GM18499 (cell line): ENCODE results near the gene MCM3AP.
"Not testable (repeated sequence)": the region's sequence is repeated elsewhere in the genome, so short reads cannot be mapped to it uniquely, and the experiment has no call there.

Experiments
- ATAC-seq: cut with Tn5 transposase; IDR thresholded peaks from one replicate; pipeline ENCODE4 v1.9.1; 2021; ENCODE audit warnings: moderate number of reproducible peaks; ENCODE audit not compliant: insufficient read depth, unreplicated experiment

Gene MCM3AP

GRCh38 chr21:46246345-46246744 lies 39.1 kb downstream of the MCM3AP start:
- ATAC-seq: no peak

GRCh38 chr21:46245213-46245915 lies 40.0 kb downstream of the MCM3AP start:
- no peak for ATAC-seq

DNA sequence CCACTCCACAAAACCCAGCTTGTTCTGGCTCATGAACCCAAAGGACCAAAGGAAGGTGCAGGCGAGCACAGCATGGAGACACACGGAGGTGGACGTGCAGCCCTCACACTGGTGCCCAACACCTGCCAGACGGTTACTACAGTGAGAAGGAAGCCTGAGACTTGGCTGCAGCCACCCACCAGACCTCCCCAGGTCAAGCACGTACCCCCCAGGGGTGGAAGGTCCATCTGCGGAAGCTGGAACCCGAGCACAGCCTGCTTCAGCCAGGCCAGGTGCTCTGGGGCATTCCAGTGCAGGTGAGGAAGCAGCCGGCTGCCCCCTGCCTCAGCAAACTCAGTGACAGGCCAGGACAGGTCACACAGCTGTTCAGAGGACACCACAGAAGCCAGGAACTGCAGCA lies 40.8 kb downstream of the MCM3AP start:
- ATAC-seq: no peak

GRCh38 chr21:46243960-46244361 lies 41.5 kb downstream of the MCM3AP start:
- ATAC-seq: no peak

DNA sequence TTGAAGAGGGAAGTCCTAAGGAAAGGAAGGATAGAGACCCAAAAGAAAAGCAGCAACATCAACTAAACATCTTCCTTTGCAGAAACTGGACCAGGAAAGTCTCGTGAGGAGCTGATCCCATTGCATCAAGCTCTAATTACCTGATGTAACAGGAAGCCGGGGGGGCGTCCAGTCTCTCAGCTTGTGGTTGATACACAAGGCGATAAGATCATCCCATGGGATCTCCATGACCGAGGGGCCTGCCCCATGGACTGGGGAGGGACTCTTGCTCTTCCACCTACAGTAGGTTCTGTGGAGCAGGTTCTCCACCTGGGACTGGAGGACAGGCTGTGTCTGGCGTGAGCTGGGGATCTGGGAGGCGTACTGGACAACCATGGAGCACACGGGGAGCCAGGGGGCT lies 42.1 kb downstream of the MCM3AP start:
- ATAC-seq: no peak

DNA sequence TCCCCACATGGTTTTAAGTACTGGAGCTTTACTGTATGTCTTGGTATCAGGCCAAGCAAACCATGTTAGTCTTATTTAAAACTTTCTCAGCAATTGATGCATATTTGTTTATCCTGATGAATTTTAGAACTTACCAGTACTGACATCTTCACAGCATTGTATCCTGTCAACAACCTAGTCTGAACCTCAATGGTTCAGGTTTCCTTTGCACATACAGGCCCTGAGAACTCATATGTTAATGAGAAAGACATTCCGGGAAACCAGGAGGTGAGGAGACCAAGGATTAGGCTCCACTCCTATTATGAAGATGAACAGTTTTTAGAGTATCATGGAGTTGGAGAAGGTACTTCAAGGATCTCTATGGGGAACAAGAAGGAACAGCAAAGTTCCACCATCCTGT lies 43.8 kb downstream of the MCM3AP start:
- not testable (repeated sequence) for ATAC-seq

DNA sequence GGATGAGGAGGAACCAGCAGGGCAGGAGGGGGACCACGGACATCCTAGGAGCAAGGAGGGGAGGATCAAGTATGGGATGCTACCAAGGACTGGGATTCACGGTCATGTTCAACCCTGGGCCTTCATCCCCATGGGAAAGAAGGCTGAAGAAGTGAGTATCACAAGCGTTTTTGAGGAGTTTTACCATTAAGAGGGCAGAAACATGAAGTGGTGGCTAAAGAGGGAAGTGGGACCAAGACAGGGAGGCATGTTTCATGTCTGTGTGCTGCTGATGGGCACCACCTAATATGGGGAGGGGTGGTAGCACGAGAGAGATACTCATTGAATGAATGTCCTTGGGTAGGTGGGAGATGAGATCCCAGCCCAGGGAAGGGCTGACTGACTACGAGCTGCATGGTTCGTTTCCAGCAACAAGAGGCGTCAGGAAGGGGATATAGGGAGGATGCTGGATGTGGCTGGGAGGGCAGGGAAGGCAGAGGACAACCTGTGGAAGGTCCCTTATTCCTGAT lies 45.5 kb downstream of the MCM3AP start:
- no peak for ATAC-seq

- no peak for ATAC-seq
These were observed 47.9 kb downstream of the MCM3AP start for GRCh38 chr21:46237474-46237873.

DNA sequence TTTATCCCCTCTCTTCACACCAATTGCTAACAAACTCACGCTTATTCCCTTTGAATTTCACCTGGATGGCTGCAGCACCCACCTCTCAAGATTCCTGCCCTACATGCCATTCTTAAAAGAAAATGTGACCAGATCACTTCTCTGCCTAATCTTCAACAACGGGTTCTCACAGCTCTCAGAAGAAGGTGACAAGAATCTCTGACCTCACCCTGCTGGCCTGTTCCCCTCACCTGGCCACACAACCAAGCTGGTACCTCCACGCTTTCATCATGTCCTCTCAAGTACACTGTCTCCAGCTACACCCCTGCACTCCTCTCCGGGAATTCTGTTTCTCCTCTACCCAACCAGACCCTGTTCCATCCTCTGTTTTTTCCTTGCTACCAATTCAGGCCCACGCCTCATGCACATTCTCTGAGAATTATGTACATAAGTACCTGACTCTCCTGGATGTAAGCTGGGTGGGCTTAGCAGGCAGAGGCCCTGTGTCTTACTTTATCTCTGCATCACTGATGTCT lies 50.9 kb downstream of the MCM3AP start:
- ATAC-seq: no peak

DNA sequence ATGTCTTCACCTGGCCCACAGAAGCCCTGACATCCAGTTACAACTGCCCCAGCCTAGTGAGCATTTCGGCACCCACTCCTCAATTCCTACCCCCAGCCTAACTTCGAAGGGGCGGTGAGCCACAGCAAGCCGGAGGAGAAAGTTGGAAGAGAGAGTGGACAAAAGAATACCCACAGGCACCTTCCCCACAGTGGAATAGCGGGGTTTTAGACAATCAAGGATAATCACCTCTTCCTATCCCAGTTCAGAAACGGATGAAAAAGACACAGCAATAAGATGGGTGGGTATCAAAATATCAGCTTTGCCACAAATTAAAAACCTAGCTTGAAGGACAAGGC lies 55.5 kb downstream of the MCM3AP start:
- ATAC-seq: no peak

DNA sequence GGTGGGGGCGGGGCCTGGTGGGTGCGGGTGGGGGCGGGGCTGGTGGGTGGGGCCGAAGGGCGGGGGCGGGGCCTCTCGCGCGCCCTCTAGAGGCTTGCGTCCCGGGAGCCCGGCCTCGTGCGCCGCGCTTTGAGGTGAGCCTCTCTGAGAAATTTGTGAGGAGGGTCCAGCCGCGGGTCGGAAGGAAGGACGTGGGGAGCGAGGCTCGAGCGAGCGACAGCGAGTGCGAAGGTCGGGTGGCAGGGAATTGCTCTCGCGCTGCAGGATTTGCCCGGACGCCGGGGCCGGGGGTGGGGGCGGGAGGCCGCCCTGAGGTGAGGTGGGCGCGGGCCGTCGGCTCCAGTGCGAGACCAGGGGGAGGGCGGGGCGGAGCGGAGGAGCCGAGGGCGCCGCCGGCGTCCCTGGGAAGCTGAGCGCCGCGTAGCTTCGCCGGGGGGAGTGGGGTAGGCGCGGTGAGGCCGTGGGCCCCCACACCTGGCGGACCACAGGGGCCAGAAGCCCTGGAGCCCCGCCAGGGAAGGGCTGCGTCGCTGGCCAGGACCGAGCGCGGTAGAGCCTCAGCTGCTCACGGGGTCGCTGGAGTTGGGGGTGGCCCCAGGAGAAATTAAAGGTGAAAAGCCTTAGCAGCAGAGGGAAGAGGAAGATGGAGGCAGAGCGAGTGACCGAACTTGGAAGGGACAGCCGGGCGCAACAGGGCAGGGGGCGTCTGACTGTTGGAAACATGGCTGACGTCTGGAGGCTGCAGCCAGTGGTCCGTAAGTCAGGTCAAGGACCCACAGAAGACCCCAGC lies 56.1 kb downstream of the MCM3AP start:
- ATAC-seq: no peak

DNA sequence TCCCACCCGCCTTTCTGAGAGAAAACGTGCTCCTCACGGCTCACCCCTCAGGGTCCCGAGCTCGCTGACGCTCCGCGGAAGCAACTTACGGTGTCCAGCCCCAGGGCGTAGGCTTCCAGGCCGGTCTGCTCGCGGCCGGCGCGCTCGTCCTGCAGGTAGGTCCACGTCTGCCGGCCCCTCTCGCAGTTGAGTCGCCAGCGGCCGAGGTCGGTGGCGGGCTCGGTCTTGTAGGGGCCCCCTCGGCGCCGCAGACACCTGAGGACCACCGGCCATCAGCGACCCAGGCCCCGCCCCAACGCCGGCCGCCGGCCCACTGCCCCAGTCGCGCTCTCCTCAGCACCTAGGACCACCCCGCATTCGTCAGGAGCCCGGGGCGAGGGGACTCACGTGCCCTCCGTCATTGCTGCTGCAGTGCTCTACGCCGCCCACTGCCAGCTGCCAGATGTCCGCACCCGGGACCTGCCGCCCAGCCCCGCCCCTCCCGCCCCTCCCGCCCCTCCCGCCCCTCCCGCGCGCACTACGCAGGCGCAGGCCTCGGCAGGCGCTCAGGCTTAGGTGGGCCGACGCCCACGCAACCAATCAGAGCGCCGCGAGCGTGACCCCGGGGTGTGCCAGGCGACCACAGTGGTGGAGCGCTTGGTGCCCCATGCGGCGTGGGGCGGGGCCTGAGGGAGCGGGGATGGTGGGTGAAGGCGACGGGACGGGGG lies 56.9 kb downstream of the MCM3AP start, which contains the start of gene LSS:
TSS of gene LSS (minus strand) at position 430 of the 707 bp plus-strand sequence. CDS start at position 401, 29 bp downstream.
- ATAC-seq: no peak

DNA sequence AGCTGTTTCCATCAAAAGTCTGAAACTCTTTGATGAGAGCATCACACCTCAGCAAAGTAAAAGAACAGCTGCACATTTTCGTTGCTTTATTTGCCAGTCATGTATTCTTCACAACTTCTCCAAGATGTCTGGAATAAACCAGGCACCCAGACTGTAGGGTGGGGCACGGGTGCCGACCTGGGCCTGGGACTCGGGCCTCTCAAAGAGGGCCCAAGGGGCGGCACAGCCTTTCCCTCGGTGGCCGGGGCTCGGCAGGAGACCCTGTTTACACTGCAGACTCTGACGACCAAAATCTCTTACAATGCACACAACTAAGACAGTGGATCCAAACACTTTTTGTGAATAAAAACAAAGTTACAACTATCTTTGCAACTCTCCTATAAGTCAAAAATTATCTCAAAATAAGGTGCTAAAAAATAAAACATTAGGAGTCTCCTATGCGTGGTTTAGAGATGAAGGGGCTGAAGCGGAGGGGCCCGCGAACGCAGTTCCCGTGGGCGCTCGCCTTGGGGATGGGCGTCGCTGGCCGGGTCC lies 57.5 kb downstream of the MCM3AP start:
- ATAC-seq: no peak

DNA sequence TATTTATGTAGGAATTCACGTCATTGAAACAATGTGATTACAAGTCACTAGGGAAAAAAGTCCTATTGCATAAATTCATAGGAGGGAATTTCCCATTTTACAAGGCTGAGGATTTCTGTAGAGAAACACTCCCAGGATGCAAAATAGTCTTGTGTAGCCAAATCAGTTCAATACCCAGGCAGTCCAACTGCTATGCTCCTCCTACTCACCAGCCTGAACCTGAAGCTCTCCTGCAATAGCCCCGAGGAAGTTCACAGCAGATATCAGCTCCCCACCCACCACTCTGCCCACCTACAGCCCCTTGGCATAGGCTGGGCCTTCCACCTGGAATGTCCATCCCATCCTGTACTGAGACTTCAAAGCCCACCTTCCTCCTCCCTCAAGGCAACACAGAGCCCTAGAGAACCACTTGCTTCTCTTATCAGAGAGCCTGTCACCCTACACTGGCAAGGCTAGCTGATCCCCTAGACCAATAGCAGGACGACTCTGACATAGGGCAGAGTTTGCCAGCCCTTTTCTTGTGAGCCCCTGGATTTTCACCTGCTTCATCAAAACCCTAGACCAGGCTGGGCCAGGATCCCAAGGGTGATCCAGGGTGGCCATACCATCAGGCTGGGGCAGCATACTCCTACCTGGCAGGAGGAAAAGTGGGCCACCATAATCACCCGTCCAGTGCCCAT lies 58.4 kb downstream of the MCM3AP start:
- ATAC-seq: no peak

GRCh38 chr21:46226146-46226545 lies 59.3 kb downstream of the MCM3AP start:
- ATAC-seq: no peak

- ATAC-seq: not testable (repeated sequence)
These were observed 61.8 kb downstream of the MCM3AP start for GRCh38 chr21:46223661-46224060.

- no peak for ATAC-seq
These were observed 62.2 kb downstream of the MCM3AP start for GRCh38 chr21:46223217-46223616.

DNA sequence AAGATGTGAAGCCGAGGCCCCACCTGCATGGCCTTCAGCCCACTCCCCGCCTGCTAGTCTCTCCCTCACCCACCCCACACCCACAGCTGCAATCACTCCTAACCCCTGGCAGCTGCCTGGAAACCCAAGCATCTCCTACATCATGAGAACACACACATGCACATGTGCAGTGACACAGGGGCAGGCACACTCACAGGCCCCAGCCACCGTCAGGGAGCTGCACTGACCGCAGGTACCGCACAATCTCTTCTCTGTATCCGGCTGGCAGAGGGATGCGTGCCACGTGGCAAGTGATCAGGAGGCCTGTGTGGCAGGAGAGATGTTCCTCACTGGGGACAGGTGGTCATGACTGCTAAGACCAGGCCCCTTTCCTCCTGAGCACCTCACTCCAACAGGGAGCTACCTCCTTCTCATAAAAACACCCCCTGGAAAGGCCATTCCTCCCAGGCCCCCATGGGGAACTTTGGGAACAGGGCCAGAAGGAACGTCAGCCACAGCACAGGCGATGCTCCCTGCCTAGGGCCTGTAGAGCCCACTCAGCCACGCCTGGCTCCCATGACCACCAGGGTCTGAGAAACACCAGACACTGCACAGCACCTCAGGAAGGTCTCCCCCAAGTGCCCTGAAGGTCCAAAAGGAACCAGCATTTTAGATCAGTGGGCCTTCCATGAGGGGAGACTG lies 62.8 kb downstream of the MCM3AP start:
- no peak for ATAC-seq

- no peak for ATAC-seq
These were observed 63.6 kb downstream of the MCM3AP start for GRCh38 chr21:46221664-46222435.
